K562 (cell line): ENCODE measurements around the gene FAM174C. TPM values are rescaled to one million over a fixed set of nuclear protein-coding genes. Genes with fewer than 3 reads are reported as not detected.
A peak's percentile ranks its signal among the peaks of the same experiment; 100 is the strongest.

Source experiments
- CBX2 ChIP-seq: fragments of 200-600 bp; sonication (generic); IDR thresholded peaks from one replicate; pipeline ENCODE4 v1.6.1; 2012; ENCODE audit warnings: mild to moderate bottlenecking, low read length, inconsistent platforms; ENCODE audit not compliant: insufficient read depth, poor library complexity, severe bottlenecking
- CREB3 ChIP-seq: fragments of 450-650 bp; conservative IDR thresholded peaks from 2 replicates; pipeline ENCODE4 v1.6.1; 2016; ENCODE audit warnings: missing genetic modification characterization, low read depth, mild to moderate bottlenecking, missing compliant biosample characterization, moderate library complexity
- E2F4 ChIP-seq: sonication (generic); formaldehyde crosslinking; IDR thresholded peaks from 2 replicates; pipeline ENCODE4 v1.8.0; 2022; ENCODE audit warnings: mild to moderate bottlenecking, low read depth, missing genetic modification reagents
- HMG20A ChIP-seq: fragments of 450-650 bp; formaldehyde crosslinking; conservative IDR thresholded peaks from 2 replicates; pipeline ENCODE4 v1.4.0; 2020; ENCODE audit warnings: mild to moderate bottlenecking, mixed read lengths
- HMGN3 ChIP-seq: IDR thresholded peaks from 2 replicates; pipeline ENCODE4 v1.6.1; 2011; ENCODE audit warnings: borderline replicate concordance, low read depth, mild to moderate bottlenecking, mixed read lengths, low read length; ENCODE audit not compliant: insufficient read length; ENCODE audit errors: extremely low read depth
- HNRNPL ChIP-seq: fragments of 200-400 bp; formaldehyde crosslinking; IDR thresholded peaks from 2 replicates; pipeline ENCODE4 v1.6.1; 2017; ENCODE audit warnings: low read depth, mild to moderate bottlenecking, low read length
- ID3 ChIP-seq, 2 experiments: fragments of 250-450 bp in 1 of 2; fragments of 450-650 bp in 1 of 2; sonication (Bioruptor Pico) in 1 of 2; IDR thresholded peaks; 2 replicates each; pipeline versions ENCODE4 v1.6.1 to v1.8.0; 2016 to 2021; ENCODE audit warnings: mild to moderate bottlenecking in 2 of 2, moderate library complexity in 2 of 2, missing compliant biosample characterization in 1 of 2, missing genetic modification characterization in 1 of 2
- LCOR ChIP-seq: sonication (generic); formaldehyde crosslinking; IDR thresholded peaks from 2 replicates; pipeline ENCODE4 v1.8.0; 2022; ENCODE audit warnings: mild to moderate bottlenecking, missing genetic modification reagents
- MAZ ChIP-seq, 2 experiments: fragments of 450-650 bp in 1 of 2; sonication (generic) in 1 of 2; formaldehyde crosslinking; IDR thresholded peaks in 1 of 2; conservative IDR thresholded peaks in 1 of 2; 2 replicates each; pipeline versions ENCODE4 v1.4.0 to v1.5.0; 2020; ENCODE audit warnings: mild to moderate bottlenecking in 1 of 2, missing genetic modification reagents in 1 of 2
- MCM5 ChIP-seq: fragments of 450-650 bp; IDR thresholded peaks from 2 replicates; pipeline ENCODE4 v1.6.1; 2016; ENCODE audit warnings: low read depth
- NFE2L1 ChIP-seq: fragments of 450-650 bp; IDR thresholded peaks from 2 replicates; pipeline ENCODE4 v1.6.1; 2016; ENCODE audit warnings: missing genetic modification characterization, low read depth, mild to moderate bottlenecking, missing compliant biosample characterization, moderate library complexity, borderline replicate concordance
- NONO ChIP-seq, 2 experiments: fragments of 200-400 bp in 1 of 2; fragments of 450-650 bp in 1 of 2; formaldehyde crosslinking in 1 of 2; IDR thresholded peaks; 2 replicates each; pipeline ENCODE4 v1.6.1; 2017; ENCODE audit warnings: low read depth in 2 of 2, mild to moderate bottlenecking in 2 of 2, moderate library complexity in 2 of 2, low read length in 1 of 2
- PATZ1 ChIP-seq: fragments of 250-450 bp; sonication (Bioruptor Pico); IDR thresholded peaks from 2 replicates; pipeline ENCODE4 v1.5.0; 2020; ENCODE audit warnings: mild to moderate bottlenecking, borderline replicate concordance
- PCBP1 ChIP-seq: fragments of 200-400 bp; formaldehyde crosslinking; IDR thresholded peaks from 2 replicates; pipeline ENCODE4 v1.6.1; 2018; ENCODE audit warnings: mild to moderate bottlenecking, low read depth, low read length; ENCODE audit not compliant: poor library complexity, severe bottlenecking
- PURB ChIP-seq: sonication (generic); formaldehyde crosslinking; IDR thresholded peaks from 2 replicates; pipeline ENCODE4 v1.9.0; 2021; ENCODE audit warnings: low read depth, mild to moderate bottlenecking, missing genetic modification reagents
- SP1 ChIP-seq: sonication (generic); formaldehyde crosslinking; IDR thresholded peaks from 2 replicates; pipeline ENCODE4 v1.8.1; 2022; ENCODE audit warnings: mild to moderate bottlenecking, missing genetic modification reagents
- ZNF23 ChIP-seq: fragments of 250-450 bp; sonication (Bioruptor Pico); IDR thresholded peaks from 2 replicates; pipeline ENCODE4 v1.4.0; 2020; ENCODE audit warnings: mild to moderate bottlenecking
- ZNF239 ChIP-seq: fragments of 250-450 bp; sonication (Bioruptor Pico); IDR thresholded peaks from 2 replicates; pipeline ENCODE4 v1.4.0; 2020; ENCODE audit warnings: mild to moderate bottlenecking
- ZNF274 ChIP-seq: IDR thresholded peaks from 2 replicates; pipeline ENCODE4 v1.6.1; 2011; ENCODE audit warnings: low read depth, mild to moderate bottlenecking, low read length, moderate library complexity, borderline replicate concordance
- ZNF311 ChIP-seq: fragments of 250-450 bp; sonication (Bioruptor Pico); IDR thresholded peaks from 2 replicates; pipeline ENCODE4 v1.4.0; 2020; ENCODE audit warnings: mild to moderate bottlenecking, moderate library complexity
- ZNF780A ChIP-seq: fragments of 250-450 bp; sonication (Bioruptor Pico); IDR thresholded peaks from 2 replicates; pipeline ENCODE4 v1.5.0; 2021; ENCODE audit warnings: mild to moderate bottlenecking
- ZSCAN32 ChIP-seq: fragments of 450-650 bp; formaldehyde crosslinking; IDR thresholded peaks from 2 replicates; pipeline ENCODE4 v1.4.0; 2020; ENCODE audit warnings: mild to moderate bottlenecking, moderate library complexity
- polyA plus RNA-seq, 8 experiments: library from polyadenylated mRNA; depleted of rRNA in 4 of 8; stranded (reverse) in 5 of 8; unstranded in 3 of 8; fragments of >200 nt; fragmentation: Nextera tagmentation in 2 of 8; fragmentation: Illumina TruSeq in 1 of 8; extraction: Ambion mirVana in 2 of 8; extraction: Trizol in 1 of 8; gene quantifications; 2 replicates each; pipeline versions ENCODE4 v1.2.1 to v1.2.3, GENCODE V29; 2011 to 2014; ENCODE audit warnings: inconsistent platforms in 1 of 8, missing spikeins in 1 of 8
- total RNA-seq, 7 experiments: library from RNA; depleted of rRNA in 6 of 7; stranded (reverse); fragments of >200 nt in 6 of 7; fragmentation: Illumina TruSeq in 2 of 7; extraction: Trizol in 2 of 7; gene quantifications; 2 replicates each; pipeline versions ENCODE4 v1.2.1 to v1.2.3, GENCODE V29; 2011 to 2021; ENCODE audit warnings: low replicate concordance in 1 of 7

FAM174C gene
- total and polyA plus RNA-seq, 9 of the 15 experiments (the other 6 are each of a cell fraction or from before 2014, with no cell fraction given) = 0.66 to 89.6 (median 20.3) TPM

- TF ChIP-seq HNRNPL (no peak), ZNF274 (no peak), MCM5 (no peak), NFE2L1 (tag) (no peak), ID3 (CRISPR knock-in tag; IDR thresholded peaks at IDR 0.05) (no peak), ID3 (tag; IDR thresholded peaks at IDR 0.05) (no peak), PCBP1 (no peak), ZNF311 (no peak), LCOR (no peak), HMG20A (CRISPR knock-in tag) (no peak), PURB (no peak), SP1 (CRISPR knock-in tag) (peak; percentile 49), HMGN3 (peak; percentile 41), ZNF780A (CRISPR knock-in tag) (no peak), E2F4 (CRISPR knock-in tag) (no peak), ZSCAN32 (CRISPR knock-in tag) (peak; percentile 27; the same call in 1 of the 2 replicates), CREB3 (tag) (no peak), PATZ1 (CRISPR knock-in tag) (no peak), ZNF23 (no peak), MAZ (CRISPR knock-in tag; conservative IDR thresholded peaks at IDR 0.05 in 1 of 2, IDR thresholded peaks at IDR 0.05 in 1 of 2) (peak in 1 of 2 experiments; percentile 7; a peak in 2 of 4 replicates), CBX2 (no peak), ZNF239 (CRISPR knock-in tag) (no peak), NONO (IDR thresholded peaks at IDR 0.05; ENCODE audit: low read depth in 2 of 2, low read length in 1 of 2) (0 out of 4 replicates have a peak, but pooled peaks of 1 of the 2 experiments have one; percentile 36)
Measured at GRCh38 chr19:1251330-1252220, 23.8 kb upstream of the FAM174C start (continued).
